Neutrophil (primary cell): ENCODE measurements around the gene TMBIM1.
"Not testable (repeated sequence)": the region's sequence is repeated elsewhere in the genome, so short reads cannot be mapped to it uniquely, and the experiment has no call there.

Source experiments
- H3K27ac ChIP-seq: fragments of 200-600 bp; sonication (generic); 2 replicates; pipeline ENCODE4 v1.5.1; 2016; ENCODE audit warnings: mild to moderate bottlenecking, moderate library complexity
- H3K27me3 ChIP-seq: fragments of 200-600 bp; sonication (generic); 2 replicates; pipeline ENCODE4 v1.6.0; 2016; ENCODE audit warnings: mild to moderate bottlenecking
- H3K36me3 ChIP-seq: fragments of 200-600 bp; sonication (generic); 2 replicates; pipeline ENCODE4 v1.5.1; 2017
- H3K4me1 ChIP-seq, 2 experiments: fragments of 200-600 bp in 1 of 2; sonication (generic) in 1 of 2; 1 replicate in 1 of 2; 2 replicates in 1 of 2; pipeline versions ENCODE4 v1.5.1 to v1.6.1; 2013 to 2016; ENCODE audit warnings: low read depth in 1 of 2, low read length in 1 of 2, mild to moderate bottlenecking in 1 of 2, moderate library complexity in 1 of 2; ENCODE audit not compliant: control insufficient read depth in 1 of 2, insufficient read depth in 1 of 2
- H3K4me3 ChIP-seq, 2 experiments: fragments of 200-600 bp in 1 of 2; sonication (generic) in 1 of 2; 1 replicate in 1 of 2; 2 replicates in 1 of 2; pipeline ENCODE4 v1.5.1; 2013 to 2016; ENCODE audit warnings: low read depth in 1 of 2, low read length in 1 of 2, mild to moderate bottlenecking in 1 of 2, moderate library complexity in 1 of 2
- H3K9me3 ChIP-seq: fragments of 200-600 bp; sonication (generic); 2 replicates; pipeline ENCODE4 v1.5.1; 2016
- CTCF ChIP-seq: fragments of 200-600 bp; sonication (generic); IDR thresholded peaks from 2 replicates; pipeline ENCODE4 v1.5.1; 2016; ENCODE audit warnings: antibody characterized with exemption

The TMBIM1 gene

DNA sequence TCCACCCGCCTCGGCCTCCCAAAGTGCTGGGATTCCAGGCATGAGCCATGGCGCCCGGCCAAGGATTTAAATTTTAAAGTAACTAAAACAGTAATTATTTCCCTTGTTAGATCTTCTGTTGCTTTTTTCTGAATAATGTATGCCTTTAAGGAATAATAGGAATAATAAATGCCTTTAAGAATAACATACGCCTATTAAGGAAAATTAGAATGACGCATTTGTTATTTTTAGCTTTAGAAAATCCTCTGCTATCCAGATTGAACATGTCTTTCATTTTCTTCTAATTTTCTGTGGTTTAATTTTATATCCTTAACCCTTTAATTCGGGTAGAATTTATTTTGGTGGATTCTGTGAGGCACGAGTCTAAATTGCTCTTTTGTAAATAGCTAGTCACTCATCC is 23.1 kb upstream of the TMBIM1 start:
- Histone ChIP-seq H3K9me3 (no peaks in the 10 kb centered on the region), H3K4me1 (peaks cover 54 to 59% of the 10 kb centered on the region in 2 experiments), H3K27me3 (no peaks in the 10 kb centered on the region), H3K4me3 (no peak overlapping the region), H3K36me3 (no peaks in the 10 kb centered on the region), H3K27ac (peak overlapping the region; percentile 96)
- TF ChIP-seq CTCF, result no peak

- not testable (repeated sequence) for H3K27me3 ChIP-seq, H3K27ac ChIP-seq, H3K4me3 ChIP-seq, H3K9me3 ChIP-seq, H3K36me3 ChIP-seq
- peaks cover 54 to 65% of the 10 kb centered on the region in 2 experiments for H3K4me1 ChIP-seq
These were observed 22.5 kb upstream of the TMBIM1 start for GRCh38 chr2:218314764-218315163.

GRCh38 chr2:218313356-218313755 is 21.1 kb upstream of the TMBIM1 start:
- H3K4me3 ChIP-seq, result no peak overlapping the region

DNA sequence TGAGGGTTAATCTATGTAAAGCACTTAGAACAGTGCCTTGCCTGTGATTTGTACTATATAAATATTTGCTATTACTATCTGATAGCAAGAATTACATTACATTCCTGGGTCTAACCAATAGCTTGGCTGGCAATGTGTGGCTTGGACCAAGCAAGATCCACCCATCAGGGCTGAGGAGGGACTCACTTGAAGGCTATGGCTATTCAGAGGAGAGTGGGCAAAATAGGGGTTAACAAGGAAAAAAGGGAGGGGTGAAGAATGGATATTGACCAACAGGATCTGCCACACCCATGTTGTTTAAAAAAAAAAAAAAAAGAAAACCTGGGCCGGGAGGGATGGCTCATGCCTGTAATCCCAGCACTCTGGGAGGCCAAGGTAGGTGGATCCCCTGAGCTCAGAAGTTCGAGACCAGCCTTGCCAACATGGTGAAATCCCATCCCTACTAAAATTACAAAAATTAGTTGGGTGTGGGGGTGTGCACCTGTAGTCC is 20.0 kb upstream of the TMBIM1 start:
- Histone ChIP-seq H3K27me3 (no peaks in the 10 kb centered on the region), H3K9me3 (no peaks in the 10 kb centered on the region), H3K27ac (peak overlapping the region; percentile 32), H3K4me3 (no peak overlapping the region), H3K4me1 (peaks cover 59 to 74% of the 10 kb centered on the region in 2 experiments), H3K36me3 (no peaks in the 10 kb centered on the region)
- no peak for TF ChIP-seq CTCF

More at GRCh38 chr2:218313356-218313755, 21.1 kb upstream of the TMBIM1 start:
- Histone ChIP-seq H3K4me1 (peaks cover 62 to 75% of the 10 kb centered on the region in 2 experiments), H3K27ac (peak overlapping the region; percentile 32), H3K27me3 (no peaks in the 10 kb centered on the region), H3K36me3 (no peaks in the 10 kb centered on the region), H3K9me3 (no peaks in the 10 kb centered on the region)
- no peak for TF ChIP-seq CTCF

GRCh38 chr2:218311541-218312266 is 19.4 kb upstream of the TMBIM1 start:
- H3K27me3 ChIP-seq, H3K27ac ChIP-seq, H3K4me3 ChIP-seq, H3K9me3 ChIP-seq, H3K36me3 ChIP-seq: not testable (repeated sequence)
- H3K4me1 ChIP-seq, result peaks cover 53 to 67% of the 10 kb centered on the region in 2 experiments

DNA sequence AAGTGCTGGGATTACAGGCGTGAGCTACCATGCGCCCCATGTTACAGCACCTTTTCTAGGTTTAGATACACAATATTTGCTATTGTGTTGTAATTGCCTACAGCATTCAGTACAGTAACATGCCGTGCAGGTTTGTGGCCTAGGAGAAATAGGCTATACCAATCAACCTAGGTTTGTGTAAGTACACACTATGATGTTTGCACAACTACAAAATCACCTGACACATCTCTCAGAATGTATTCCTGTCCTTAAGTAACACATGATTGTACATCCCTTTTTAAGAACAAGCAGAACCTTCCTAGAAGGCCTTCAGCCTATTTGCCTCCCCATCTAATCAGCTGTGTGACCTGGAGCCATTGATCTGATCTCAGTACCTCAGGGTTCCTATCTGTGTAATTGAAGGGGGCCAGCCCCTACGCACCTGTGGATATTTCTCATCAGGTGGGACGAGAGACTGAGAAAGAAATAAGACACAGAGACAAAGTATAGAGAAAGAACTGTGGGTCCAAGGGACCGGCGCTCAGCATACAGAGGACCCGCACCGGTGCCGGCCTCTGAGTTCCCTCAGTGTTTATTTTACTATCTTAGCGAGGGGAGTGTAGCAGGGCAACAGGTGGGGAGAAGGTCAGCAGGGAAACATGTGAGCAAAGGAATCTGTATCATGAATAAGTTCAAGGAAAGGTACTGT is 18.7 kb upstream of the TMBIM1 start:
- H3K4me3 ChIP-seq, result no peak overlapping the region
- peak overlapping the region; percentile 51 for H3K27ac ChIP-seq
- H3K4me1 ChIP-seq, result peaks cover 46 to 61% of the 10 kb centered on the region in 2 experiments
- no peaks in the 10 kb centered on the region for H3K27me3 ChIP-seq
- TF ChIP-seq CTCF, result no peak
- H3K9me3 ChIP-seq, result no peaks in the 10 kb centered on the region
- H3K36me3 ChIP-seq, result no peaks in the 10 kb centered on the region
